SHP77 treated with DMSO at 0.1 percent for 48 hours (cell line): ENCODE measurements around the gene GALNT11.

ENCODE experiments used
- DNase-seq: peaks from one replicate; lab custom pipeline; 2025; lab: John Stamatoyannopoulos, UW

The GALNT11 gene

GRCh38 chr7:152117356-152117755 is 91.9 kb downstream of the GALNT11 start:
- no peak for DNase-seq

GRCh38 chr7:152120210-152120609 is 94.7 kb downstream of the GALNT11 start:
- no peak for DNase-seq

DNA sequence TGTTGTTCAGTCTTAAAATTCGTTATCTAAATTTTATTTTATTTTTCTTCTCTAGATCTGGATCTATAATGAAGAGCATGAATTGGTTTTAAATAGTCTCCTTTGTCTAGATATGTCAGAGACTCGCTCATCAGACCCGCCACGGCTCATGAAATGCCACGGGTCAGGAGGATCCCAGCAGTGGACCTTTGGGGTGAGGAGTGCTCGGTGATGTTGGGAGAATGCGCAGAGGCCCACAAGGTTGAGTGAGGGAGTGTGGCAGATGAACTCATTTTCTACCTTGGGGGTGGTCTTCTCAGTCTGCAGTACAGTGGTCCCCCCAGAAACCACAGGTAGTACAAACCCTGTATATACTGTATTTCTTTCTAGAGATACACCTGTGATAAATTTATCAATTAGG is 95.3 kb downstream of the GALNT11 start:
- DNase-seq, result no peak

- DNase-seq, result no peak
Observed at GRCh38 chr7:152121432-152121831, 96.0 kb downstream of the GALNT11 start.

DNA sequence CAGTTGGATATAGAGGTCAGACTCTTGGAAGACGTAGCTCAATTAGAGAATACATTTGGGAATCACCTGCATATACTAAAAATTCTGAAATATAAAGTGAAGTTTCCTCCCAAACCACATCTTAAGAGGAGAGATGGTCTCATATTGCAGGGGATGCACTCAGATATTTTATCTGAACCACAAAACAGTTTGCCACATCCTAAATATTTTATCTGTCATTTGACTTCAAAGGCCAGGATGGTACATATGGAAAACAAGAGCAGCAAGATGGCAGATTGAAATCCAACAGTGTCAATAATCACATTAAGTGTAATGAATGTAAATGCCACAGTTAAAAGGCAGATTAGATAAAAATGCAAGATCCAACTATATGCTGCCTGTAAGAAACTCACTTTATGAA is 97.1 kb downstream of the GALNT11 start:
- no peak for DNase-seq

GRCh38 chr7:152126741-152127140 is 101.3 kb downstream of the GALNT11 start:
- DNase-seq, result no peak

DNA sequence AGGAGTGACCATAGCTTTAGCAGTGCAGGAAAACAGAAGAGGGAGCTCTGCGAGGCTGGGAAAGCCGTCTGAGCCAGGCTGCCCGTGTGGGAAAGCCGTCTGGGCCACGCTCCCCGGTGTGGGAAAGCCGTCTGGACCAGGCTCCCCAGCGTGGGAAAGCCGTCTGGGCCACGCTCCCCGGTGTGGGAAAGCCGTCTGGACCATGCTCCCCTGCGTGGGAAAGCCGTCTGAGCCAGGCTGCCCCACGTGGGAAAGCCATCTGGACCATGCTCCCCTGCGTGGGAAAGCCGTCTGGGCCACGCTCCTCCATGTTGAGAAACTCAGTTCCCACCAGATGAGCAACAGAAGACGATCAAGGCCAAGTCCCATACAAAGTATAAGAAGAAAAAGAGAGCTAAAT is 101.8 kb downstream of the GALNT11 start:
- DNase-seq, result no peak

DNA sequence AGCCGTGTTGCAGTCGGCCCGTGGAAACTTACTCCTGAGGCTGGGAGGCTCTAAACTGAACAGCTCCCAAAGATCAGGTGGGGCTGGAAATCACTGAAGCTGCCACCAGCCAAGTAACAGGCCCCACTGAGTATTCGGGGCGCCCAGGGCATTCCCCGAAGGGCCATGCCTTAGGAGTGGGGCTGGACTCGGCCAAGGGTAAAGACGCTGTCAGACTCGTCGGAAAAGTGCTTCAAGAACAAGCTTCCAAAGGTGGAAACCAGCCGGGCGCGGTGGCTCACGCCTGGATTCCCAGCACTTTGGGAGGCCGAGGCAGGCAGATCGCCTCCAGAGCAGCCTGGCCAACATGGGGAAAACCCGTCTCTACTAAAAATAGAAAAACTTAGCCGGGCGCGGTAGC is 102.8 kb downstream of the GALNT11 start:
- no peak for DNase-seq

DNA sequence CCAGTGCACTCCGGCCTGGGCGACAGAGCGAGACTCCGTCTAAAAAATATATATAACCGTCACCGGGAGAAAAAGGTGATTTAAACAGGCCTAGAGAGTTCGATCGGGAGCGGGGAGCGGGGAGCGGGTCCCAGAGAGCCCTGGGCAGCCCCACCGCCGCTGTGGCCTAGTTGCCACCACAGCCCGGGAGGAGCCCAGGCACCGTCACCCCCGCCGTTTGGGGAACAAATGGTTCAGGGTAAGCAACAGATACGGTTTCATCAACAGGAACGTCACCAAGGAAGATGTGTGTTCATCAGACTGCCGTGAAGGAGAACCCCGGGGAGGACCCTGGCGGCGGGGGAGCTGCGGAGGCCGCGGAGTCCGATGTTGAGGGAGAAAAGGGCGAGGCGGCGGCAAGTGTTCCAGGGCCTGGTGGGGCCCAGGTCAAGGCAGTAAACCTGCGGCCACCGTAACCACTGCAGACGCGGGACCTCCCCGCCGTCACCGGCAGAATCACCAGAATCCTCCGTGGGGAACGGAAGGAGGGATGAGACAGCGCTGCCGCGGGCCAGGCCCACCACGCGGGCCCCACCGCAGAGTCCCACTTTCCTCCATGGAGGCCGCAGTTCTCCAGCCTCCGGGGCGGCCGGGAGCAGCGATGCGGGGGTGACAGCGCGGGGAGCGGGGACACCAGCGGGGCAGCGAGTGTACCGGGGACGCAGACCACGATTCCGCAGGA is 103.4 kb downstream of the GALNT11 start:
- DNase-seq, result no peak

DNA sequence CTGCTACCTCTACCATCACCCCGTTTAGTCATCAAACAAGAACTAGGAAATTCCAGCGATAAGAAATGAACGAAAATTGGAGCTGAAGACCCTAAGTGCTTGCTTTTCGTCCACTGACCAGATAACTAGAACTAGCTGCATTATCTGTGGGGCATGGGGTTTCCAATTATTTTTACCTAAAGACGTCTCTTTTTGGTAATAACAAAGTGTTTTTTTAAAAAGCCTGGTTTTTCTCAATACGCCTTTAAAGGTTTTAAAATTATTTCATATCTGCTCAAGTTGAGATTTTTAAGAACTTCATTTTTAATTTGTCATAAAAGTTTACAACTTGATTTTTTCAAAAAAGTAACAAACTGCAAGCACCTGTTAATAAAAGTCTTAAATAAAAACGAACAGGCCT is 104.2 kb downstream of the GALNT11 start:
- no peak for DNase-seq

DNA sequence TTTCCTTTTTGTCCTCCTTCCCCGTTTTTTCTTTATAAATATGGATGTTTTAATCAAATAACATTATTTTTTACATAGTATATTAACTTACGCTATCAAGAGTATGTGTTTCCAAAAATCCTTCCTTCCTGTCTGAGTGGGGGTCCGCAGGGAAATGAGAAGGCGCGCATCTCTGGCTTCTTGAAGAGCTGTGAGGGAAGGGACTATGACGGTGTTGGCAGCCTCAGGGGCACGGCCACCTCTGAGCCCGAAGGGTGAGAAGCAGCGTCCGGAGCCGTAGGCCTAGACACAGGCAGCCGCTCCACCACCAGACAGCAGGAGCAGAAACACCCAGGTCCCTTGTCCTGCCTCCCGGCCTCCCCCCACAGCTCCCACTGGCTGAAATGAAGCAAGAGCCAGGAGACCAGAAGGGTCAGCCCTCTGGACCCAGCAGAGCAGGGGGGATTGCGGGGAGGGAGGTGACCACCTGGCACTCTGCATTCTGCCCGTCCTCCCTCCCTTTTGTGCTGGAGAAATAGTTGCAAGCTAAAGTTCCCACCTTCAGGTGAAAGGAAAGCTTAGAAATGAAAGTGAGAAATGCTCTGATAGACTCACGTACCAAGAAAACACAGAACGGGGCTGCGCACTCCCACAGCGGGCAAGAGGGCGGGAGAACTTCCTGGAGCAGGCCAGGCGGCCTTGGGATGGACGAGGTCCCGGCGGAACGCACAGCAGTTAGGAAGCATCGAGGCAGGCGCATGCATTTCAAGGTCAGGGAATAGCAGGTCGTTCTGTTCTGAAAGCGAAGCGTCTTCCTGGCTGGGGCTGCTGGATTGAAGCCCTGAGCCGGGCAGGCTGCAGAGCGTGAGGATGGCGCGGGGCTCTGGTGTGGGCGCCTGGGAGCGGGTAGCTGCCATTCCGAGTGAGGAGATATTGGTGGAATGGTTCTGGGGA is 105.5 kb downstream of the GALNT11 start:
- no peak for DNase-seq

DNA sequence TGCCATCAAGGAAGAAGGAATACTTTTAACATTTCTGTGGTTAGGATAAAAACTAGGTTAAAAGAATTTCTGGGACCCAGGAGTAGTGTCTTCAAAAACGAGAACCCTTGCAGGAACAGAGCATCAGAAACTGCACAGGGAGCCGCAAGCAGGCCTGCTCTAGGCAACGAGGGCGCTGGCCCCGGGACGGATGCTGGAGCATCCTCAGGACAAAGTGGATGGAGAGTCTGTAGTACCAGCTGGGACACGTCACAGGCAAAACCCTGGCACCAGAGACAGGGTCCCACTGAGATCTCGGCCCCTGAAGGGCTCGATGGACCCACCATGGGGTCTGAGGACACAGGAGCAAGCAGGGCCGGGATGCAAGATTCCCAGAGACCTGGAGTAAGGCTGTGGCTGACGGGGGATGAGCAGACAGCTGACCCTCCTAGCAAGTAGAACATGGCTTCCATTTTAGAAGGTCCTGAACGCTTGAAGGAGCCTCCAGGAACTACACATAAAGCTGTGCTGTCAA is 106.6 kb downstream of the GALNT11 start:
- DNase-seq, result no peak

DNA sequence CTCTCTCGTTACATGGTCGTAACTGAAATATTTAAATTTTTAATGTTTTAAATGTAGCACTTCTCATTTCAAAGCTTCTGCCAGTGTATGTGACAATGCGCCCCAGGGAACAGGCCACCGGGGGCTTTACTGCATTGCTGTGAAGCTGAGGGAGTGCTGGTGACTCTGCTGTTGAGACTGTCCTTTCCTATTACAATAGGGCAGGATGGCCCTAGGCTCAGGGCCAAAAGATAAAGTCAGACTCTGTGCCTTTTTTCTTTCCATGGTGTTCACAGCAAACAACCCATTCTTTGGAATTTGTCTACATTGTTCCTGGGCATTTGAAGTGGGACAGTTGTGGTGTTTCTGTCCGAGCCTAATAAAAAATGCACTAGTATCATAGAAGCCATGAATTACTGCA is 107.3 kb downstream of the GALNT11 start:
- no peak for DNase-seq

- DNase-seq, result no peak
Observed at GRCh38 chr7:152133804-152134203, 108.3 kb downstream of the GALNT11 start.

DNA sequence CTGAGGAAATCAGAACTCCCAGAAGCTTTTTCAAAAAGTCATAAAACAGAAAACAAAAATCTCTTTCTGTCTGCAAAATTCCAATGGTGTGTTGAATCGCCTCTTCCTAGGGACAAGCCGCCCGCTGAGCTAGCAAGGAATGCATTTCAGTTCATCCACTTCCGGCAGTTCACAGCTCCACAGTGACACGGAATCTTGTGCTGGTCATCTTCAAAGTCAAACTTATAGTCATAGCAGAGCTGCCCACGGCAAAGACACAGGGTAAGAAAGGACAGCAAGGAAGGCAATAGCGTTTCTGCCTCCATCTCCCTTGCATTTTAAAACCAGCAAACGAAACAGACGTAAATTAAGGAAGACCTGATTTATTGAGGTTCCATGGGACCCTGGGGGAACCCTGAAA is 111.2 kb downstream of the GALNT11 start:
- no peak for DNase-seq

DNA sequence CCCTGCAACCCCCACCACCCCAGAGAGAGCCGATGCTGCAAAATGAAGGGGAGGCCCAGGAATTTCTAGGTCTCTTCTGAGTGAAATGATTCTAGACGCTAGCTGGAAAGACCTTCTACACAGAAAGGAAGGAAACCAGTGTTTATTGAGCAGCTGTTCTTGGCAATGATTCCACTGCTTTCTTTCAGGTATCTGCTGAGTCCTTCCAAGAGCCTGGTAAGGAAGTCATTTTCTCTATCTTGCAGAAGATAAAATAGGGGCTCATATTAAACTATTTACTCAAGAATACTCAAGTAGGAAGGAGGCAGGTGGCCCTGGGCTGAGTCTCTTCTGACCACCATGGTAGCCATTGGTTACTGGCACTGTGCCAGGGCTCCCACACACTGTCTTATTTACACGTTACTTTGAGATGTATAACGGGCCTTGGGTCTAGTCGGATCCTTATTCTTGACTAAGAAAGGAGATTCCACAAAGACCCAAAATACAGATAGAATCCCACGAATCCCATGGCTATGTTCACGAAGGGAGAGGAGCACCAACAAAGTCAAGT is 112.1 kb downstream of the GALNT11 start:
- DNase-seq, result no peak

- no peak for DNase-seq
Observed at GRCh38 chr7:152140067-152140466, 114.6 kb downstream of the GALNT11 start.

GRCh38 chr7:152140560-152140959 is 115.1 kb downstream of the GALNT11 start:
- no peak for DNase-seq

- DNase-seq, result no peak
Observed at GRCh38 chr7:152142976-152143595, 117.6 kb downstream of the GALNT11 start.

- DNase-seq, result no peak
Observed at GRCh38 chr7:152144557-152145245, 119.2 kb downstream of the GALNT11 start.

GRCh38 chr7:152145853-152146466 is 120.5 kb downstream of the GALNT11 start:
- no peak for DNase-seq
